SJSA1 (cell line): ENCODE data around the gene MCCC1. TPM values are rescaled to one million over a fixed set of nuclear protein-coding genes. Genes with fewer than 3 reads are reported as not detected.
A peak's percentile ranks its signal among the peaks of the same experiment; 100 is the strongest.
"Not testable (repeated sequence)": the region's sequence is repeated elsewhere in the genome, so short reads cannot be mapped to it uniquely, and the experiment has no call there.

Experiments
- DNase-seq, 2 experiments: peaks; one replicate each; pipeline ENCODE4 v3.0.0-alpha.2; 2015 to 2020; ENCODE audit warnings: low spot score in 2 of 2, low read depth in 1 of 2
- H3K27ac ChIP-seq: fragments of 250-450 bp; sonication (Bioruptor Pico); 2 replicates; pipeline ENCODE4 v1.5.1; 2020; ENCODE audit warnings: mild to moderate bottlenecking, moderate library complexity
- H3K27me3 ChIP-seq: fragments of 250-450 bp; sonication (Bioruptor Pico); replicated peaks from 2 replicates; pipeline ENCODE4 v1.5.1; 2020; ENCODE audit warnings: mild to moderate bottlenecking, moderate library complexity
- H3K36me3 ChIP-seq: fragments of 250-450 bp; sonication (Bioruptor Pico); 2 replicates; pipeline ENCODE4 v1.5.1; 2020; ENCODE audit warnings: mild to moderate bottlenecking
- H3K4me1 ChIP-seq: fragments of 250-450 bp; sonication (Bioruptor Pico); replicated peaks from 2 replicates; pipeline ENCODE4 v1.6.1; 2021; ENCODE audit warnings: mild to moderate bottlenecking
- H3K4me3 ChIP-seq: fragments of 250-450 bp; sonication (Bioruptor Pico); 2 replicates; pipeline ENCODE4 v1.5.1; 2020; ENCODE audit warnings: mild to moderate bottlenecking
- H3K9me3 ChIP-seq: fragments of 250-450 bp; sonication (Bioruptor Pico); replicated peaks from 2 replicates; pipeline ENCODE4 v1.5.1; 2020; ENCODE audit warnings: mild to moderate bottlenecking
- total RNA-seq: library from RNA; depleted of rRNA; stranded (reverse); fragments of >200 nt; shearing (Covaris generic); gene quantifications from 2 replicates; pipeline ENCODE4 v1.2.3, GENCODE V29; 2014

Gene MCCC1
- total RNA-seq, 1 experiment from 2014 or later: 13.4 TPM

- no peaks in the 10 kb centered on the region for H3K27me3 ChIP-seq
- DNase-seq: no peak
- no peaks in the 10 kb centered on the region for H3K4me1 ChIP-seq
- H3K27ac ChIP-seq: no peak overlapping the region
- H3K36me3 ChIP-seq: peaks cover 42% of the 10 kb centered on the region
- H3K4me3 ChIP-seq: no peak overlapping the region
- H3K9me3 ChIP-seq: no peaks in the 10 kb centered on the region
These were observed 80.7 kb downstream of the MCCC1 start for GRCh38 chr3:183018421-183019192.

GRCh38 chr3:183015185-183015584 is 84.1 kb downstream of the MCCC1 start:
- no peak for DNase-seq
- peaks cover 27% of the 10 kb centered on the region for H3K36me3 ChIP-seq
- H3K27ac ChIP-seq: no peak overlapping the region
- H3K27me3 ChIP-seq: no peaks in the 10 kb centered on the region
- no peak overlapping the region for H3K4me3 ChIP-seq
- no peaks in the 10 kb centered on the region for H3K4me1 ChIP-seq
- no peaks in the 10 kb centered on the region for H3K9me3 ChIP-seq

- no peak overlapping the region for H3K27ac ChIP-seq
- no peaks in the 10 kb centered on the region for H3K27me3 ChIP-seq
- H3K36me3 ChIP-seq: peaks cover 13% of the 10 kb centered on the region
- H3K4me1 ChIP-seq: peaks cover 8% of the 10 kb centered on the region
- no peaks in the 10 kb centered on the region for H3K9me3 ChIP-seq
- H3K4me3 ChIP-seq: no peak overlapping the region
- DNase-seq: no peak
These were observed 85.4 kb downstream of the MCCC1 start for GRCh38 chr3:183013856-183014255.

GRCh38 chr3:183013074-183013473 is 86.2 kb downstream of the MCCC1 start:
- Histone ChIP-seq H3K9me3 (no peaks in the 10 kb centered on the region), H3K36me3 (peaks cover 10% of the 10 kb centered on the region), H3K27me3 (no peaks in the 10 kb centered on the region), H3K27ac (no peak overlapping the region), H3K4me1 (peaks cover 15% of the 10 kb centered on the region), H3K4me3 (no peak overlapping the region)
- no peak for DNase-seq

GRCh38 chr3:183008800-183009199 is 90.5 kb downstream of the MCCC1 start:
- no peaks in the 10 kb centered on the region for H3K36me3 ChIP-seq
- no peaks in the 10 kb centered on the region for H3K9me3 ChIP-seq
- DNase-seq: peak in 1 of 2 experiments; percentile 10
- H3K27ac ChIP-seq: no peak overlapping the region
- no peak overlapping the region for H3K4me3 ChIP-seq
- H3K27me3 ChIP-seq: no peaks in the 10 kb centered on the region
- H3K4me1 ChIP-seq: peaks cover 17% of the 10 kb centered on the region

GRCh38 chr3:183008303-183008702 is 91.0 kb downstream of the MCCC1 start:
- Histone ChIP-seq H3K4me3 (no peak overlapping the region), H3K27me3 (no peaks in the 10 kb centered on the region), H3K27ac (no peak overlapping the region), H3K9me3 (no peaks in the 10 kb centered on the region), H3K36me3 (no peaks in the 10 kb centered on the region), H3K4me1 (peaks cover 17% of the 10 kb centered on the region)
- peak; percentile 42 to 48 for DNase-seq

- no peak overlapping the region for H3K27ac ChIP-seq
- H3K9me3 ChIP-seq: no peaks in the 10 kb centered on the region
- no peaks in the 10 kb centered on the region; the same call in 1 of the 2 replicates for H3K27me3 ChIP-seq
- DNase-seq: no peak
- peaks cover 17% of the 10 kb centered on the region for H3K4me1 ChIP-seq
- no peak overlapping the region for H3K4me3 ChIP-seq
- H3K36me3 ChIP-seq: no peaks in the 10 kb centered on the region
These were observed 92.8 kb downstream of the MCCC1 start for GRCh38 chr3:183006396-183007002.

GRCh38 chr3:182999767-183000166 is 99.5 kb downstream of the MCCC1 start:
- H3K27ac ChIP-seq: no peak overlapping the region
- no peak overlapping the region for H3K4me3 ChIP-seq
- H3K27me3 ChIP-seq: no peaks in the 10 kb centered on the region; the same call in 1 of the 2 replicates
- H3K36me3 ChIP-seq: no peaks in the 10 kb centered on the region
- no peaks in the 10 kb centered on the region for H3K4me1 ChIP-seq
- H3K9me3 ChIP-seq: no peaks in the 10 kb centered on the region
- no peak for DNase-seq

GRCh38 chr3:182993486-182994201 is 105.7 kb downstream of the MCCC1 start:
- H3K27me3 ChIP-seq, H3K27ac ChIP-seq, H3K4me1 ChIP-seq, H3K9me3 ChIP-seq, DNase-seq, H3K36me3 ChIP-seq, H3K4me3 ChIP-seq: not testable (repeated sequence)

GRCh38 chr3:182989566-182989965 is 109.7 kb downstream of the MCCC1 start:
- no peaks in the 10 kb centered on the region for H3K36me3 ChIP-seq
- H3K27me3 ChIP-seq: no peaks in the 10 kb centered on the region
- H3K4me3 ChIP-seq: no peak overlapping the region
- H3K9me3 ChIP-seq: 0 out of 2 replicates have a peak, but pooled peaks cover 2% of the 10 kb centered on the region
- no peak overlapping the region for H3K27ac ChIP-seq
- no peak for DNase-seq
- H3K4me1 ChIP-seq: no peaks in the 10 kb centered on the region

- Histone ChIP-seq H3K4me1 (peaks cover 4% of the 10 kb centered on the region; the same call in 1 of the 2 replicates), H3K27me3 (no peaks in the 10 kb centered on the region), H3K27ac (no peak overlapping the region), H3K36me3 (no peaks in the 10 kb centered on the region), H3K9me3 (no peaks in the 10 kb centered on the region), H3K4me3 (no peak overlapping the region)
- no peak for DNase-seq
These were observed 113.3 kb downstream of the MCCC1 start for GRCh38 chr3:182986021-182986420.

- Histone ChIP-seq H3K4me1 (peaks cover 11% of the 10 kb centered on the region), H3K9me3 (no peaks in the 10 kb centered on the region), H3K27ac (no peak overlapping the region), H3K36me3 (no peaks in the 10 kb centered on the region), H3K4me3 (no peak overlapping the region), H3K27me3 (no peaks in the 10 kb centered on the region)
- DNase-seq: no peak
These were observed 115.4 kb downstream of the MCCC1 start for GRCh38 chr3:182983876-182984275.

GRCh38 chr3:182981038-182981380 is 118.3 kb downstream of the MCCC1 start:
- H3K4me1 ChIP-seq: peaks cover 13% of the 10 kb centered on the region
- H3K27me3 ChIP-seq: no peaks in the 10 kb centered on the region
- no peaks in the 10 kb centered on the region for H3K36me3 ChIP-seq
- no peak for DNase-seq
- peak overlapping the region; percentile 79 for H3K4me3 ChIP-seq
- H3K9me3 ChIP-seq: no peaks in the 10 kb centered on the region
- no peak overlapping the region for H3K27ac ChIP-seq
